LNCAP (cell line): ENCODE data around the gene DZIP3.

Source experiments
- TF ChIP-seq, protein P1 (sequence below): fragments of 450-650 bp; IDR thresholded peaks from 2 replicates; pipeline ENCODE4 v1.5.1; 2017; ENCODE audit warnings: mild to moderate bottlenecking

Gene DZIP3

DNA sequence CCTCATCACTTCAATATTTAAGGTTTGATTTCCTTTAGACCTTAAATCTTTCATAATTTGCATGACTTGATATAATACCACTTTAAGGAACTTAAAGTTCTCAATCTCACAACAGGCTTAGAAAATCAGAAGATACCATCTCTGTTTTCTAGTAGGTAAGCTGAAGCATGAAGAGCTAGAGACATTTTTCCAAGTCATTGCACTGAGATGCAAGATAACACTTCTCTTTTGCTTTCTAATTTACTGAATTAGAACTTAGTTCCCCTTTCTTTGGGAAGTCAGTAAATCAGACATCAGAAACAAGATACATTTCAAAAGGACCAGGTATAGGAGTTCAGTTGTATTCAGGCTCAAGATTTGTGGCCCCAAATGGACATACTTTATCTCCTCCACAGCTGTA is 79.7 kb downstream of the DZIP3 start:
- TF ChIP-seq, protein P1, sequence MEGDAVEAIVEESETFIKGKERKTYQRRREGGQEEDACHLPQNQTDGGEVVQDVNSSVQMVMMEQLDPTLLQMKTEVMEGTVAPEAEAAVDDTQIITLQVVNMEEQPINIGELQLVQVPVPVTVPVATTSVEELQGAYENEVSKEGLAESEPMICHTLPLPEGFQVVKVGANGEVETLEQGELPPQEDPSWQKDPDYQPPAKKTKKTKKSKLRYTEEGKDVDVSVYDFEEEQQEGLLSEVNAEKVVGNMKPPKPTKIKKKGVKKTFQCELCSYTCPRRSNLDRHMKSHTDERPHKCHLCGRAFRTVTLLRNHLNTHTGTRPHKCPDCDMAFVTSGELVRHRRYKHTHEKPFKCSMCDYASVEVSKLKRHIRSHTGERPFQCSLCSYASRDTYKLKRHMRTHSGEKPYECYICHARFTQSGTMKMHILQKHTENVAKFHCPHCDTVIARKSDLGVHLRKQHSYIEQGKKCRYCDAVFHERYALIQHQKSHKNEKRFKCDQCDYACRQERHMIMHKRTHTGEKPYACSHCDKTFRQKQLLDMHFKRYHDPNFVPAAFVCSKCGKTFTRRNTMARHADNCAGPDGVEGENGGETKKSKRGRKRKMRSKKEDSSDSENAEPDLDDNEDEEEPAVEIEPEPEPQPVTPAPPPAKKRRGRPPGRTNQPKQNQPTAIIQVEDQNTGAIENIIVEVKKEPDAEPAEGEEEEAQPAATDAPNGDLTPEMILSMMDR = no peak

DNA sequence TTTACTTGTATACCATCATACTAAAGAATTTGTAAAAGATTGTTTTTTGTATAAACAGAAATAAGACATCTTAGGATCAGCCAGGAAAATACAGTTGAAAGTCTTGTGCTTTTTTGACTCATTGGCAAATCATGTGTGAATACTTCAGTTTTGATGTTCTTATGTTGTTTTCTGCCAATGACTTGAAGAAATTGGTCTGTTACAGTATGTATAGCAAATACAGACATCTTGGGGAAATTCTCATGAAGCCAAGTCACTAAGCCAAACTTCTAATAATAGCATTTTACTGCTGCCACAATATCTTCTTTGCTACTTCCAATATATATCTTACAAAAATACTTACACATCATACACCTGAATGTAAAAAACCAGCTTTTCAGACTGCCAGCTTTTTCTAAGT is 83.2 kb downstream of the DZIP3 start:
- TF ChIP-seq, protein P1 = no peak

DNA sequence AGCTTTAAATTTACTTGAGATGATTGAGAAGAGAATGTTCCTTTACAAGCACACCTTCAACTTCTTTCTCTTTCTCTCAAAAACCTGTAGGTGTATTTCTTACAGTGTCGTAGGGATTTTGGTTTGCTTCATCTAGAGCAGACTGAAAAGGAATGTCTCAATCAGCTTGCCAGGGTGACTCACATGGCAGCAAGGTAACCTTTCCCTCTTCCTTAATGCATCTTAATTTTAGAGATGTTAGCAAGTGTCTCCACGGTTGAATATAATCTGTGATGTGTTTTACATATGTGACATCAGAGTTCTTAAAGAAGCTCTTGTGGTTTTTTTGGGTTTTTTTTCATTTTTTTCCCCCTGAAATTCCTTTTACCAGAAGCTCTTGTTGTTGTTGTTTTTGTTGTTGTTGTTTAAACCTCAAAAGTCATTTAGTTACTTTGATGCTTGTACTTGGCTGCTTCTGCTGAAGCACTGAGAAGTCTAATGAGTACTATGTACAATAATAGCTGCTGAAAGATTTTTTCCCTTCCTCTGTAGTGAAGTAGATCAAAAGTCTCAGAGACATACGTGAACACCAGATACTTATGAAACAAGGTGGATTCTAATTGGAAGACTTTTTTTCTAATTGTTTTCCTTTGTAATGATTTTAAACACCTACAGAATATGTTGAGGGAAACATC is 84.6 kb downstream of the DZIP3 start:
- TF ChIP-seq, protein P1 = no peak

DNA sequence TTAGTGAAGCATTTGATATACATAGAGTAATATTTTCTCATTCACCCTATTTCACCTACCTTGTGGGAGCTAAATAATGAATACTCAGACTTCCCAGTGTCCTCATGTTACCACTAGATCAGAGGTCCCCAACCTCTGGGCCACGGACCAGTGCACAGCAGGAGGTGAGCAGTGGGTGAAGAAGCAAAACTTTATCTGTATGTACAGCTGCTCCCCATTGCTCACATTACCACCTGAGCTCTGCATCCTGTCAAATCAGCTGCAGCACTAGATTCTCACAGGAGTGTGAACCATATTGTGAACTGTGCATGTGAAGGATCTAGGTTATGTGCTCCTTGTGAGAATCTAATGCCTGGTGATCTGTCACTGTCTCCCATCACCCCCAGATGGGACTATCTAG is 88.3 kb downstream of the DZIP3 start:
- TF ChIP-seq, protein P1 = no peak

DNA sequence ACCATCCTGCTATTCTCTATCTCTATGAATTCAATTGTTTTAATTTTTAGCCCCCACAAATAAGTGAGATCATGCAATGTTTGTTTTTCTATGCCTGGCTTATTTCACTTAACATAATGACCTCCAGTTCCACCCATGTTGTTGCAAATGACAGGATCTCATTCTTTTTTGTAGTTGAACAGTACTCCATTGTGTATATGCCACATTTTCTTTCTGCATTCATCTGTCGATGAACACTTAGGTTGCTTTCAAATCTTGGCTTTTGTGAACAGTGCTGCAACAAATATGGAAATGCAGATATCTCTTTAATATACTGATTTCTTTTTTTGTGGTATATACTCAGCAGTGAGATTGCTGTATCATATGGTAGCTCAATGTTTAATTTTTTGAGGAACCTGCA is 108.9 kb downstream of the DZIP3 start:
- TF ChIP-seq, protein P1 = no peak

DNA sequence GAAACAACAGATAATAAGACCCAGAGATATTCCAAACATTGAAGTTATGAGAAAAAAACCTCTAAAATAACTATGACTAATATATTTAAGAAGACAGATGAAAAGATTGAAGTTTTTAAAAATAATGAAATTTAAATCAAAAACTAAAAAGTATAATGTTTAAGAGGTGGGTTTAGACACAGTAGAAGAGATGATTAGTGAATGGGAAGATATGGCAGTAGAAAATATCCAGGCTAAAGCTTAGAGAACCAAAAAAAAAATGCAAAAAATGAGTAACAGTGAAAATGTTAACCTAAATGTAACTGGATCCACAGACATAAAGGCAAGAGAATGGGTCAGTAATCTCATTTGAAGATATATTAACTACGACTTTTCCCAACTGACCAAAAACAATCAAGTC is 115.5 kb downstream of the DZIP3 start:
- TF ChIP-seq, protein P1 = no peak

DNA sequence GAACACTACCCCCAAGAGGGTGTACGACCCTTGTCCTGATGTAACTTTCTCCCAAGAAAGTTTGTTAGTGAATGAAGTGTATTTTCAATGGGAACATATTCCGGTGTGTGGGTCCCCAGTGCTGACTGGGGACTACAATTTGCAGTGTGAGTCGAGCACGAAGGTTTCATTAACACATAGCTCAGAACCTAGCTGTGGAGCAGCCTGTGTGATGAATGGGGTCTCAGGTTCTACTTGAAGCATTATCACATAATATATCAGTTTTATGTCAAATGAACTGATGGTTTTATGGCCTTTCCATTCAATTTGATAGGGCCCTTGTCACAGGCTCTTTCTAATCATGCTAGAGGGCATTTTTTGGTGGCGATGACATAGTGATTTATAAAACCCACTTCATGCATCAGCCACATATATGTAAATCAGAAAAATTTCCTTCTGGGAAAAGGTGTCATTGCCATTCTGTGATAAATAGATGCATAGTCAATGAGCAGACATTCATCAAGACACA is 123.5 kb downstream of the DZIP3 start:
- TF ChIP-seq, protein P1 = no peak

DNA sequence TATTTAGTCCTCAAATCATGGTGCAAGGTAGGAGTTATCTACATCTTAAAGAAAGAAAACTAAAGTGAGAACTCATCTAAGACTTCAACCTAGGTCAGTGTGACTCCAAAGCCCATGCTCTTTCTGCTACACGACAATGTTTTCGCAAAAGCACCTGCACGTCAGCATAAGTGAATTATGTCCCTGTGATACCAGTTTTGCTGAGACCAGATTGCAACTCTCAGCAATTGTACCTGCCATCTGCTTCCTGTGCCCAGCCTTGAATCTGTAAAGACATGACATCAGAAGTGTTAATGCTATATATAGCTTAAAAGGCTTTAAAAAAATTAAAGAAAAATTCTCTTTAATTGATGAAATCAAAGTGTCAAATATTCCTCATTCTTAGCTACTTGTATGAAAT is 124.3 kb downstream of the DZIP3 start:
- TF ChIP-seq, protein P1 = no peak
